22Rv1 (cell line): ENCODE data around the gene CDH15.
"Not testable (repeated sequence)": the region's sequence is repeated elsewhere in the genome, so short reads cannot be mapped to it uniquely, and the experiment has no call there.

Experiments used
- ZFX ChIP-seq: fragments of 450-650 bp; IDR thresholded peaks from 2 replicates; pipeline ENCODE4 v1.6.1; 2017; ENCODE audit warnings: antibody characterized with exemption, borderline replicate concordance
- TF ChIP-seq, protein P1 (sequence below): fragments of 450-650 bp; IDR thresholded peaks from 2 replicates; pipeline ENCODE4 v1.5.1; 2017; ENCODE audit warnings: mild to moderate bottlenecking

DNA sequence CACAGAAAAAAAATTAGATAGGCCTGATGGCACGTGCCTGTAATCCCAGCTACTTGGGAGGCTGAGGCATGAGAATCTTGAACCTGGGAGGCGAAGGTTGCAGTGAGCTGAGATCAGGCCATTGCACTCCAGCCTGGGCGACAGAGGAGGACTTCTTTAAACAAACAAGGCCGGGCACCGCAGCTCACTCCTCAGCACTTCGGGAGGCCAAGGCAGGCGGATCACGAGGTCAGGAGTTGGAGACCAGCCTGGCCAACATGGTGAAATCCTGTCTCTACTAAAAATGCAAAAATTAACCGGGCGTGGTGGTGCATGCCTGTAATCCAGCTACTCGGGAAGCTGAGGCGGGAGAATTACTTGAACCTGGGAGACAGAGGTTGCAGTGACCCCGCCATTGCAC, 72.7 kb downstream of the CDH15 start:
- TF ChIP-seq, protein P1, sequence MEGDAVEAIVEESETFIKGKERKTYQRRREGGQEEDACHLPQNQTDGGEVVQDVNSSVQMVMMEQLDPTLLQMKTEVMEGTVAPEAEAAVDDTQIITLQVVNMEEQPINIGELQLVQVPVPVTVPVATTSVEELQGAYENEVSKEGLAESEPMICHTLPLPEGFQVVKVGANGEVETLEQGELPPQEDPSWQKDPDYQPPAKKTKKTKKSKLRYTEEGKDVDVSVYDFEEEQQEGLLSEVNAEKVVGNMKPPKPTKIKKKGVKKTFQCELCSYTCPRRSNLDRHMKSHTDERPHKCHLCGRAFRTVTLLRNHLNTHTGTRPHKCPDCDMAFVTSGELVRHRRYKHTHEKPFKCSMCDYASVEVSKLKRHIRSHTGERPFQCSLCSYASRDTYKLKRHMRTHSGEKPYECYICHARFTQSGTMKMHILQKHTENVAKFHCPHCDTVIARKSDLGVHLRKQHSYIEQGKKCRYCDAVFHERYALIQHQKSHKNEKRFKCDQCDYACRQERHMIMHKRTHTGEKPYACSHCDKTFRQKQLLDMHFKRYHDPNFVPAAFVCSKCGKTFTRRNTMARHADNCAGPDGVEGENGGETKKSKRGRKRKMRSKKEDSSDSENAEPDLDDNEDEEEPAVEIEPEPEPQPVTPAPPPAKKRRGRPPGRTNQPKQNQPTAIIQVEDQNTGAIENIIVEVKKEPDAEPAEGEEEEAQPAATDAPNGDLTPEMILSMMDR: not testable (repeated sequence)
- not testable (repeated sequence) for TF ChIP-seq ZFX
